ENCODE measurements around the gene RFXANK. TPM values are rescaled to one million over a fixed set of nuclear protein-coding genes. Genes with fewer than 3 reads are reported as not detected.
A peak's percentile ranks its signal among the peaks of the same experiment; 100 is the strongest.

The RFXANK gene
- total and polyA plus RNA-seq, 2 donors (not counting 1 experiment from before 2014, with no cell fraction given), result 77.9 to 100 TPM

DNA sequence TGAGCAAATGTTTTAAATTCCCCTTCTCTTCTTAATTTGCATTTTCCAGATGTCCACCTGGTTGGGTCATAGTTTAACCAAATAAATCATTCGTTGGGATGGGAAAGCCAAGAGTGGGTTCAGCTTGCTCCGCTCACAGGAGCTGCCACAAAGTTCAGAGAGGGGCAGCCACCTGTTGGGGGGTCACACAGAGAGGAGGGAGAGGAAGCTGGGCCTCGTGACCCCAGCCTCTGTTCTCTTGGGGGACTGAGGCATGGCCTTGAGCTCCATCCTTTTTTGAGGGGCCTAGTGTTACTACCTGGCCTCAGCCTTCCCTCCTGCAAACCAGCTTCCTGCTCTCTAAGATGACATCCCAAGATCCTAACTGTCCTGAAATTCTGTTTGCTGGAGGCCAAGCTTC is 24.4 kb upstream of the RFXANK start:
- ATAC-seq (ENCODE audit: low read depth), result no peak
- H3K27ac ChIP-seq (ENCODE audit: low read length in 2 of 2), result no peak overlapping the region
- Mint-ChIP-seq H3K27ac (no peak overlapping the region), H3K9me3 (ENCODE audit: insufficient read depth) (no peaks in the 10 kb centered on the region), H3K4me1 (peaks cover 32% of the 10 kb centered on the region), H3K27me3 (peaks cover 8% of the 10 kb centered on the region), H3K4me3 (no peak overlapping the region)
- H2AFZ ChIP-seq (ENCODE audit: insufficient read depth, low read depth, low read length, poor library complexity, severe bottlenecking), result no peak overlapping the region
- no peaks in the 10 kb centered on the region for H3K79me2 ChIP-seq (ENCODE audit: control insufficient read depth, insufficient read depth, low read length)
- no peak overlapping the region for H3K4me3 ChIP-seq (ENCODE audit: control extremely low read depth in 1 of 5, extremely low read depth in 1 of 5, insufficient read depth in 1 of 5, low read depth in 2 of 5, low read length in 4 of 5)
- no peak overlapping the region for H3K4me2 ChIP-seq (replicated peaks; ENCODE audit: low read depth, low read length, poor library complexity, severe bottlenecking)
- peaks cover 13 to 25% of the 10 kb centered on the region in 2 donors for H3K4me1 ChIP-seq (ENCODE audit: control insufficient read depth in 2 of 2, insufficient read depth in 2 of 2, low read length in 2 of 2)
- H3K9ac ChIP-seq (ENCODE audit: low read length), result no peak overlapping the region
- TF ChIP-seq, protein P1, sequence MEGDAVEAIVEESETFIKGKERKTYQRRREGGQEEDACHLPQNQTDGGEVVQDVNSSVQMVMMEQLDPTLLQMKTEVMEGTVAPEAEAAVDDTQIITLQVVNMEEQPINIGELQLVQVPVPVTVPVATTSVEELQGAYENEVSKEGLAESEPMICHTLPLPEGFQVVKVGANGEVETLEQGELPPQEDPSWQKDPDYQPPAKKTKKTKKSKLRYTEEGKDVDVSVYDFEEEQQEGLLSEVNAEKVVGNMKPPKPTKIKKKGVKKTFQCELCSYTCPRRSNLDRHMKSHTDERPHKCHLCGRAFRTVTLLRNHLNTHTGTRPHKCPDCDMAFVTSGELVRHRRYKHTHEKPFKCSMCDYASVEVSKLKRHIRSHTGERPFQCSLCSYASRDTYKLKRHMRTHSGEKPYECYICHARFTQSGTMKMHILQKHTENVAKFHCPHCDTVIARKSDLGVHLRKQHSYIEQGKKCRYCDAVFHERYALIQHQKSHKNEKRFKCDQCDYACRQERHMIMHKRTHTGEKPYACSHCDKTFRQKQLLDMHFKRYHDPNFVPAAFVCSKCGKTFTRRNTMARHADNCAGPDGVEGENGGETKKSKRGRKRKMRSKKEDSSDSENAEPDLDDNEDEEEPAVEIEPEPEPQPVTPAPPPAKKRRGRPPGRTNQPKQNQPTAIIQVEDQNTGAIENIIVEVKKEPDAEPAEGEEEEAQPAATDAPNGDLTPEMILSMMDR (IDR thresholded peaks at IDR 0.05), result no peak
- no peak for TF ChIP-seq EZH2 (IDR thresholded peaks at IDR 0.05; ENCODE audit: borderline replicate concordance, insufficient read depth, low read depth, low read length, poor library complexity, severe bottlenecking)
- no peaks in the 10 kb centered on the region for H4K20me1 ChIP-seq (ENCODE audit: control insufficient read depth, insufficient read depth, low read length, poor library complexity, severe bottlenecking)
- WGBS (ENCODE audit: insufficient coverage), result 74% methylated on average over 2 of the region's 3 CpGs
- no peak for DNase-seq
- CTCF ChIA-PET, result interaction anchor here (1.9 to 13.6 kb wide), 2 partner anchors 7 to 23 kb away, joined by 11 to 285 read pairs; no protein-coding TSS in a partner anchor
- POLR2A ChIA-PET, result no interaction called here
- peaks cover 0 to 18% (median 2%) of the 10 kb centered on the region in 4 experiments for H3K27me3 ChIP-seq (replicated peaks in 1 of 4; ENCODE audit: control extremely low read depth in 1 of 4, control insufficient read depth in 3 of 4, insufficient read depth in 4 of 4, low read length in 3 of 4)
- H3K9me3 ChIP-seq (ENCODE audit: control extremely low read depth in 1 of 3, control insufficient read depth in 2 of 3, insufficient read depth in 1 of 3, low read length in 2 of 3), result peaks cover 0 to 11% (median 0%) of the 10 kb centered on the region in 3 donors
- intact Hi-C loops (cut with micrococcal nuclease), result no loop called here
- no peaks in the 10 kb centered on the region for H3K36me3 ChIP-seq (replicated peaks in 1 of 2; ENCODE audit: control extremely low read depth in 1 of 2, control insufficient read depth in 1 of 2, extremely low read depth in 1 of 2, insufficient read depth in 2 of 2, low read length in 1 of 2)

GRCh38 chr19:19169236-19170052 is 22.6 kb upstream of the RFXANK start:
- no peak for DNase-seq
- H3K27me3 Mint-ChIP-seq, result peaks cover 8% of the 10 kb centered on the region
- peak overlapping the region; percentile 56 for H3K27ac Mint-ChIP-seq
- H3K79me2 ChIP-seq (ENCODE audit: control insufficient read depth, insufficient read depth, low read length), result no peaks in the 10 kb centered on the region
- peak overlapping the region; percentile 27 for H3K9ac ChIP-seq (ENCODE audit: low read length)
- H3K27ac ChIP-seq (ENCODE audit: low read length in 2 of 2), result no peak overlapping the region
- H4K20me1 ChIP-seq (ENCODE audit: control insufficient read depth, insufficient read depth, low read length, poor library complexity, severe bottlenecking), result no peaks in the 10 kb centered on the region
- intact Hi-C loops (cut with micrococcal nuclease), result loop anchor here (1.0 kb wide), 2 partner anchors 9 to 31 kb away; partner anchors contain the start of gene TMEM161A
- peaks cover 31% of the 10 kb centered on the region for H3K4me1 Mint-ChIP-seq
- ChIA-PET CTCF (interaction anchor here (1.0 to 13.6 kb wide), 5 partner anchors 12 to 321 kb away, joined by 3 to 285 read pairs (median 4); no protein-coding TSS in a partner anchor), POLR2A (interaction anchor here (0.7 to 1.8 kb wide), 4 partner anchors 9 to 1355 kb away, joined by 3 to 8 read pairs (median 4); no protein-coding TSS in a partner anchor)
- no peak for ATAC-seq (ENCODE audit: low read depth)
- peaks cover 0 to 18% (median 2%) of the 10 kb centered on the region in 4 experiments for H3K27me3 ChIP-seq (replicated peaks in 1 of 4; ENCODE audit: control extremely low read depth in 1 of 4, control insufficient read depth in 3 of 4, insufficient read depth in 4 of 4, low read length in 3 of 4)
- H3K4me3 ChIP-seq (ENCODE audit: control extremely low read depth in 1 of 5, extremely low read depth in 1 of 5, insufficient read depth in 1 of 5, low read depth in 2 of 5, low read length in 4 of 5), result peak overlapping the region; percentile 7 to 46 (median 26)
- H3K4me1 ChIP-seq (ENCODE audit: control insufficient read depth in 2 of 2, insufficient read depth in 2 of 2, low read length in 2 of 2), result peaks cover 13 to 25% of the 10 kb centered on the region in 2 donors
- no peaks in the 10 kb centered on the region for H3K9me3 Mint-ChIP-seq (ENCODE audit: insufficient read depth)
- peak overlapping the region; percentile 36 for H2AFZ ChIP-seq (ENCODE audit: insufficient read depth, low read depth, low read length, poor library complexity, severe bottlenecking)
- WGBS (ENCODE audit: insufficient coverage), result 71% methylated on average over 9 of the region's 9 CpGs
- H3K4me3 Mint-ChIP-seq, result peak overlapping the region; percentile 82
- H3K36me3 ChIP-seq (replicated peaks in 1 of 2; ENCODE audit: control extremely low read depth in 1 of 2, control insufficient read depth in 1 of 2, extremely low read depth in 1 of 2, insufficient read depth in 2 of 2, low read length in 1 of 2), result no peaks in the 10 kb centered on the region
- TF ChIP-seq, protein P1 (IDR thresholded peaks at IDR 0.05), result no peak
- TF ChIP-seq EZH2 (IDR thresholded peaks at IDR 0.05; ENCODE audit: borderline replicate concordance, insufficient read depth, low read depth, low read length, poor library complexity, severe bottlenecking), result no peak
- H3K4me2 ChIP-seq (replicated peaks; ENCODE audit: low read depth, low read length, poor library complexity, severe bottlenecking), result peak overlapping the region; percentile 84
- H3K9me3 ChIP-seq (ENCODE audit: control extremely low read depth in 1 of 3, control insufficient read depth in 2 of 3, insufficient read depth in 1 of 3, low read length in 2 of 3), result peaks cover 0 to 11% (median 0%) of the 10 kb centered on the region in 3 donors

Measured in B cell (primary cell).